Gastrocnemius medialis (tissue), 4 donors: ENCODE results near the gene USP32. TPM values are rescaled to one million over a fixed set of nuclear protein-coding genes. Genes with fewer than 3 reads are reported as not detected.

Experiments used
- ATAC-seq, 2 donors: fragments of 150-250 bp; one replicate each; pipeline ENCODE4 v1.9.1; 2016
- DNase-seq, 2 donors: peaks; one replicate each; pipeline ENCODE4 v3.0.0-alpha.2; 2019
- H3K27ac ChIP-seq, 4 donors: fragments of 200-600 bp; sonication (generic); 1 replicate in 1 of 4; 2 replicates in 3 of 4; pipeline ENCODE4 v1.5.1; 2016 to 2018; ENCODE audit warnings: mild to moderate bottlenecking in 2 of 4, moderate library complexity in 1 of 4
- H3K27me3 ChIP-seq, 3 donors: fragments of 200-600 bp; sonication (generic) in 2 of 3; 1 replicate in 1 of 3; 2 replicates in 2 of 3; pipeline versions ENCODE4 v1.5.1 to v1.6.0; 2016 to 2019; ENCODE audit warnings: mild to moderate bottlenecking in 1 of 3, moderate library complexity in 1 of 3
- H3K36me3 ChIP-seq, 2 donors: fragments of 200-600 bp; sonication (generic) in 1 of 2; one replicate each; pipeline ENCODE4 v1.5.1; 2017 to 2018
- H3K4me1 ChIP-seq, 2 donors: fragments of 200-600 bp; sonication (generic) in 1 of 2; one replicate each; pipeline ENCODE4 v1.5.1; 2016 to 2017; ENCODE audit warnings: mild to moderate bottlenecking in 2 of 2
- H3K4me3 ChIP-seq, 4 donors: fragments of 200-600 bp; sonication (generic) in 3 of 4; 1 replicate in 1 of 4; 2 replicates in 3 of 4; pipeline ENCODE4 v1.5.1; 2016 to 2019; ENCODE audit warnings: mild to moderate bottlenecking in 2 of 4
- H3K9me3 ChIP-seq, 3 donors: fragments of 200-600 bp; sonication (generic) in 2 of 3; 1 replicate in 1 of 3; 2 replicates in 2 of 3; pipeline ENCODE4 v1.5.1; 2016 to 2019
- POLR2A ChIP-seq, 2 donors: fragments of 450-650 bp; IDR thresholded peaks; one replicate each; pipeline ENCODE4 v1.6.1; 2017; ENCODE audit warnings: antibody characterized with exemption in 2 of 2, mild to moderate bottlenecking in 2 of 2, moderate library complexity in 2 of 2
- in situ Hi-C, 4 donors: fragments of 200-750 bp; cut with MboI; loops; one replicate each; pipeline versions ENCODE4 v1.15.0 to v1.8.0; 2017; ENCODE audit warnings: low sequenced_read_pairs in 4 of 4
- intact Hi-C: fragments of 100-400 bp; cut with DNase I; formaldehyde crosslinking; loops from one replicate; pipeline ENCODE4 v1.15.1; 2023; ENCODE audit warnings: low total_unique reads
- total RNA-seq, 4 donors: library from RNA; depleted of rRNA; stranded (reverse); fragments of >200 nt; gene quantifications; one replicate each; pipeline versions ENCODE4 v1.1.0 to v1.2.3, GENCODE V29; 2016
- TF ChIP-seq, protein P1 (sequence below), 5 experiments: fragments of 450-650 bp in 3 of 5; fragments of 200-600 bp in 2 of 5; sonication (generic) in 2 of 5; IDR thresholded peaks in 4 of 5; conservative IDR thresholded peaks in 1 of 5; 1 replicate in 4 of 5; 2 replicates in 1 of 5; pipeline ENCODE4 v1.5.1; 2016 to 2019; ENCODE audit warnings: antibody characterized with exemption in 5 of 5, mild to moderate bottlenecking in 3 of 5, moderate library complexity in 3 of 5

USP32 gene
- total RNA-seq, 4 donors from 2014 or later: 44.4 to 83.2 (median 52.5) TPM

- DNase-seq (no peak), ATAC-seq (no peak)
- no peak overlapping the region for H3K4me3 ChIP-seq
- H3K9me3 ChIP-seq: no peaks in the 10 kb centered on the region
- no peak for TF ChIP-seq POLR2A (IDR thresholded peaks at IDR 0.05)
- TF ChIP-seq, protein P1, sequence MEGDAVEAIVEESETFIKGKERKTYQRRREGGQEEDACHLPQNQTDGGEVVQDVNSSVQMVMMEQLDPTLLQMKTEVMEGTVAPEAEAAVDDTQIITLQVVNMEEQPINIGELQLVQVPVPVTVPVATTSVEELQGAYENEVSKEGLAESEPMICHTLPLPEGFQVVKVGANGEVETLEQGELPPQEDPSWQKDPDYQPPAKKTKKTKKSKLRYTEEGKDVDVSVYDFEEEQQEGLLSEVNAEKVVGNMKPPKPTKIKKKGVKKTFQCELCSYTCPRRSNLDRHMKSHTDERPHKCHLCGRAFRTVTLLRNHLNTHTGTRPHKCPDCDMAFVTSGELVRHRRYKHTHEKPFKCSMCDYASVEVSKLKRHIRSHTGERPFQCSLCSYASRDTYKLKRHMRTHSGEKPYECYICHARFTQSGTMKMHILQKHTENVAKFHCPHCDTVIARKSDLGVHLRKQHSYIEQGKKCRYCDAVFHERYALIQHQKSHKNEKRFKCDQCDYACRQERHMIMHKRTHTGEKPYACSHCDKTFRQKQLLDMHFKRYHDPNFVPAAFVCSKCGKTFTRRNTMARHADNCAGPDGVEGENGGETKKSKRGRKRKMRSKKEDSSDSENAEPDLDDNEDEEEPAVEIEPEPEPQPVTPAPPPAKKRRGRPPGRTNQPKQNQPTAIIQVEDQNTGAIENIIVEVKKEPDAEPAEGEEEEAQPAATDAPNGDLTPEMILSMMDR (IDR thresholded peaks at IDR 0.05 in 4 of 5, conservative IDR thresholded peaks at IDR 0.05 in 1 of 5): no peak
- peaks cover 10 to 18% of the 10 kb centered on the region in 2 donors for H3K4me1 ChIP-seq
- H3K36me3 ChIP-seq: no peaks in the 10 kb centered on the region
- intact Hi-C loops: no loop called here
- in situ Hi-C loops: loop anchor here in 1 of 4 donors (25.0 kb wide), 1 partner anchor 91 kb away; no protein-coding TSS in a partner anchor
- peak overlapping the region in 3 of 4 donors; percentile 42 to 64 (median 48) for H3K27ac ChIP-seq
- H3K27me3 ChIP-seq: peaks cover 0 to 5% (median 0%) of the 10 kb centered on the region in 3 donors
Observed at GRCh38 chr17:60170835-60171752, 220.8 kb downstream of the USP32 start.

DNA sequence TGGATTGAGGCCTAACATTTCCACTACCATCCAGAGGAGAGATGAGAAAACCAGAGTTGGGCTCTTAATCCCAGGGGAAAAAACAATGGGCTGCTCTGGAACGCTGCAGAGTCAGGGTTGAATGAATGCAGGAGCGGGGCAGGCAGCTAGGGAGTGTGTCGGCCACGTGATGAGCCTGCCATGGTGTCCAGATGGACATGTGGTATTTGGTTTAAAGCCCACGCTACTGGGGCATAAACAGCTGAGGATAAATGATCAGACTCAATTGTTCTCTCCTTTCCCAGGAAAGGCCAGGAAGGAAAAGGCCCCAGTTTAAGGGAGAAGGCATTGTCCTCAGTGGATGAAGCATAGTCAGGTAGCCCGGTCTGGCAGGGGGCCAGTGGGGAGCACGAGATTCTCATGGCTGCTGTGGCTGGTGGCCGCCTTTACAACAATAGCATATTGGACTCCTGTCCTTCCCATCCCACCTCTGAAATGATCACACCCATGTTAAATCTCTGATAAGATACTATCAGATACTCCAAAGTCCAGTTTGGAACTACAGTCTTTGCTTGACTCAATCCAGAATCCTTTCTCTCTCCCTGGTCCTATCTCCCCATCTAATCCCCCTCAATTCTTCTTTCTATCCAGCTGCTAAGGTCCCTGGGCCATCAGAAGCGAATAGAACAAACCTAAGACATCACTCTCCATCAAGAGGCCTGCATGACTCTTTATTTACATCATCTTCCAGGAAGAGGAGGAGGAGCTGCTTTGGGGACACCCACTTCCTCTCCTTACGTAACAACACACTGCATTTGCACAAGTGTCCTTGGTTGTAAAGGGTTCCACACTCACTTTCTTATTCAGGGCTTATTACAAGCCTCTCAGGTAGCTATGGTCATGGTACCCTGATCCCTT is 221.8 kb downstream of the USP32 start:
- H3K27me3 ChIP-seq: peaks cover 0 to 5% (median 0%) of the 10 kb centered on the region in 3 donors
- H3K9me3 ChIP-seq: no peaks in the 10 kb centered on the region
- H3K4me3 ChIP-seq: no peak overlapping the region
- peak overlapping the region in 3 of 4 donors; percentile 42 to 64 (median 48) for H3K27ac ChIP-seq
- H3K36me3 ChIP-seq: no peaks in the 10 kb centered on the region
- TF ChIP-seq, protein P1 (IDR thresholded peaks at IDR 0.05 in 4 of 5, conservative IDR thresholded peaks at IDR 0.05 in 1 of 5): peak in 1 of 5 experiments; percentile 7
- TF ChIP-seq POLR2A (IDR thresholded peaks at IDR 0.05): no peak
- ATAC-seq (peak; percentile 14 to 22), DNase-seq (no peak)
- in situ Hi-C loops (loop anchor here in 1 of 4 donors (25.0 kb wide), 1 partner anchor 92 kb away; no protein-coding TSS in a partner anchor), intact Hi-C loops (no loop called here)
- peaks cover 10 to 18% of the 10 kb centered on the region in 2 donors for H3K4me1 ChIP-seq

DNA sequence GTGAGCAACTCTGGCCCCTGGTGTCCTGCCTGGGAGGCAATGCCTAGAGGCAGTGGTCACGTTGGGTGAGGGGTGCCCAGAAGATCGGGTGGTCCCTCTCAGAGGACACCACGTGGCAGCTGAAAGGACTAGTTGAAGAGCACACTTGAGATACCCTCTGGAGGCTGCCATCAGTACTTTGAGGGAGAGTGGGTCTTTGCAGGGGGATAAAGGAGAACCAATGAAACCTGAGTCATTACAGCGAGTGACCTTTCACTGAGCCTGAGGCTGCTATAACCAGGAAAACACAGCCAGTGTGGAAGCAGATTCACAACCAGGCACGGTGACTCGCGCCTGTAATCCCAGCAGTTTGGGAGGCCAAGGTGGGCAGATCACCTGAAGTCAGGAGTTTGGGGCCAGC is 223.3 kb downstream of the USP32 start:
- TF ChIP-seq, protein P1 (IDR thresholded peaks at IDR 0.05 in 4 of 5, conservative IDR thresholded peaks at IDR 0.05 in 1 of 5): no peak
- TF ChIP-seq POLR2A (IDR thresholded peaks at IDR 0.05): no peak
- intact Hi-C loops: no loop called here
- no peak for DNase-seq
- peaks cover 0 to 5% (median 0%) of the 10 kb centered on the region in 3 donors for H3K27me3 ChIP-seq
- H3K4me1 ChIP-seq: peaks cover 10 to 18% of the 10 kb centered on the region in 2 donors
- no peaks in the 10 kb centered on the region for H3K9me3 ChIP-seq
- H3K4me3 ChIP-seq: no peak overlapping the region
- no peak for ATAC-seq
- H3K36me3 ChIP-seq: no peaks in the 10 kb centered on the region
- in situ Hi-C loops: loop anchor here in 1 of 4 donors (25.0 kb wide), 1 partner anchor 94 kb away; no protein-coding TSS in a partner anchor
- H3K27ac ChIP-seq: no peak overlapping the region

GRCh38 chr17:60167065-60167741 is 224.7 kb downstream of the USP32 start:
- in situ Hi-C loops: loop anchor here in 1 of 4 donors (25.0 kb wide), 1 partner anchor 95 kb away; no protein-coding TSS in a partner anchor
- no peaks in the 10 kb centered on the region for H3K9me3 ChIP-seq
- peaks cover 10 to 19% of the 10 kb centered on the region in 2 donors for H3K4me1 ChIP-seq
- H3K27me3 ChIP-seq: peaks cover 0 to 5% (median under 1%) of the 10 kb centered on the region in 3 donors
- H3K4me3 ChIP-seq: no peak overlapping the region
- H3K36me3 ChIP-seq: no peaks in the 10 kb centered on the region
- no peak for TF ChIP-seq POLR2A (IDR thresholded peaks at IDR 0.05)
- TF ChIP-seq, protein P1 (IDR thresholded peaks at IDR 0.05 in 4 of 5, conservative IDR thresholded peaks at IDR 0.05 in 1 of 5): no peak
- H3K27ac ChIP-seq: no peak overlapping the region
- intact Hi-C loops: no loop called here
- no peak for ATAC-seq
- no peak for DNase-seq
